ENCODE data around the gene PGS1.

Gene PGS1

GRCh38 chr17:78435330-78436005, 57.0 kb downstream of the PGS1 start:
- Histone ChIP-seq H3K27me3 (ENCODE audit: insufficient read depth, low read length) (peaks cover 8% of the 10 kb centered on the region), H3K4me3 (ENCODE audit: low read depth, low read length) (no peak overlapping the region), H3K36me3 (ENCODE audit: insufficient read depth, low read length) (no peaks in the 10 kb centered on the region), H2AFZ (ENCODE audit: low read length, unreplicated experiment) (no peak overlapping the region), H3K79me2 (ENCODE audit: control insufficient read depth, insufficient read depth, low read length, unreplicated experiment) (no peaks in the 10 kb centered on the region), H3K4me1 (ENCODE audit: control insufficient read depth, insufficient read depth, low read length, unreplicated experiment) (no peaks in the 10 kb centered on the region), H3K27ac (ENCODE audit: low read depth, low read length) (no peak overlapping the region)

GRCh38 chr17:78437508-78438169, 59.2 kb downstream of the PGS1 start:
- Histone ChIP-seq H3K27ac (ENCODE audit: low read depth, low read length) (no peak overlapping the region), H3K79me2 (ENCODE audit: control insufficient read depth, insufficient read depth, low read length, unreplicated experiment) (no peaks in the 10 kb centered on the region), H3K36me3 (ENCODE audit: insufficient read depth, low read length) (no peaks in the 10 kb centered on the region), H2AFZ (ENCODE audit: low read length, unreplicated experiment) (no peak overlapping the region), H3K4me3 (ENCODE audit: low read depth, low read length) (no peak overlapping the region), H3K4me1 (ENCODE audit: control insufficient read depth, insufficient read depth, low read length, unreplicated experiment) (no peaks in the 10 kb centered on the region), H3K27me3 (ENCODE audit: insufficient read depth, low read length) (peaks cover 8% of the 10 kb centered on the region)

- H3K4me3 ChIP-seq (ENCODE audit: low read depth, low read length): no peak overlapping the region
- no peaks in the 10 kb centered on the region for H3K4me1 ChIP-seq (ENCODE audit: control insufficient read depth, insufficient read depth, low read length, unreplicated experiment)
- H3K27me3 ChIP-seq (ENCODE audit: insufficient read depth, low read length): peaks cover 8% of the 10 kb centered on the region
- H3K36me3 ChIP-seq (ENCODE audit: insufficient read depth, low read length): no peaks in the 10 kb centered on the region
- H3K27ac ChIP-seq (ENCODE audit: low read depth, low read length): no peak overlapping the region
- H3K79me2 ChIP-seq (ENCODE audit: control insufficient read depth, insufficient read depth, low read length, unreplicated experiment): no peaks in the 10 kb centered on the region
- no peak overlapping the region for H2AFZ ChIP-seq (ENCODE audit: low read length, unreplicated experiment)
These were observed 59.8 kb downstream of the PGS1 start for GRCh38 chr17:78438271-78438691.

DNA sequence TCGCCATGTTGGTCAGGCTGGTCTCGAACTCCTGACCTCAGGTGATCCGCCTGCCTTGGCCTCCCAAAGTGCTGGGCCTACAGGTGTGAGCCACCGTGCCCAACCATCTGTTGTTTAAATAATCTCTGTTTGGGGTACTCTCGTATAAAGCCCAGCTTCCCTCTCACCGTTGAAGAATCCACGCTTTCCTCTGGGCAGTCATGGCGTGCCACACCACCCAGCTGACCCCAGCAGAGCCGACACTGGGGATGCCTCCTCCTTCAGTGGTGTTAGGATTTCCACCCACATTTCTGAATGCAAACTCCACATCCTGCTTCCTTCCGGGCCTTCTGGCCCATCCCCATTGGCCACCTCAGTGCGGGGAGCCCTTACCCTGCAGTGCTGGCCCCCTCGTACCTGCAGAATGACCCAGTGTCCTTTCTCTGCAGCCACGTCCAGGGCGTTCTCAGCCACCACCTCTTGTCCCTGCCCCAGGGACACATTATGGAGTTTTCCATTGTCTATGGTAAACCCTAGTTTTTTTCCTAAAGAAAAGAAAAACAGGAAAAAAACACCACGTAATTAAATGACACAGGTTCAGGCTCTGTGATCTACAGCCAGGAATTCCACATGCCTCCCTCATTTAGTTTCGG, 60.4 kb downstream of the PGS1 start:
- Histone ChIP-seq H3K4me3 (ENCODE audit: low read depth, low read length) (no peak overlapping the region), H3K79me2 (ENCODE audit: control insufficient read depth, insufficient read depth, low read length, unreplicated experiment) (no peaks in the 10 kb centered on the region), H2AFZ (ENCODE audit: low read length, unreplicated experiment) (no peak overlapping the region), H3K4me1 (ENCODE audit: control insufficient read depth, insufficient read depth, low read length, unreplicated experiment) (no peaks in the 10 kb centered on the region), H3K27me3 (ENCODE audit: insufficient read depth, low read length) (peaks cover 10% of the 10 kb centered on the region), H3K36me3 (ENCODE audit: insufficient read depth, low read length) (no peaks in the 10 kb centered on the region), H3K27ac (ENCODE audit: low read depth, low read length) (no peak overlapping the region)

DNA sequence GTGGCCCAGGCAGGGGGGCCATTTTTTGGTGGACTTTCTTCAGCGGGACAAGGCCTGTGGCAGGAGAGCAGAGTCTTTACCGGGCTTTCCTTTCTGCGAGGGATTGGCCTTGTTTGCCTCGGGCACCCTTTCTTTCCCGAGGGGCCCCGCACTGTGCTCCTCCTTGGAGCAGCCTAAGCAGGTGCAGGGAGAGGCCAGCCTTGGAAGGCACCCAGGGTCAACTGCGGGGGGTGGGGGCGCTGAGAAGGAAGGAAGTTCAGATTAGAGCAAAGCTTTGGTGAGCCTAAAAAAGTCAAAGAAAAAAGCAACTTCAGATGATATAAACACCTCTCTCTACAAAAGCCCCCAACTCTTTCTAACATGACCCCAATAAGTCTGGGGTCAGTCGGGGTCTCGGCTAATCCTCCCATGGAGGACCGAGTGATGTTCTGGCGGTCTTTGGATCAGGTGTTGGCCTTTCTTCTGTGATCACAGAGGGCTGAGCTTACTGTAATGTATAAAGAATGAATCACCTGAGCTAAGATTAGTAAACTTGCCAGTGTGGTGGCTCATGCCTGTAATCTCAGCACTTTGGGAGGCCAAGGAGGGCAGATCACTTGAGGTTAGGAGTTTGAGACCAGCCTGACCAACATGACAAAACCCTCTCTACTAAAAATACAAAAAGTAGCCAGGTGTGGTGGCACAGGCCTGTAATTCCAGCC, 63.0 kb downstream of the PGS1 start:
- no peak overlapping the region for H3K27ac ChIP-seq (ENCODE audit: low read depth, low read length)
- H3K4me3 ChIP-seq (ENCODE audit: low read depth, low read length): no peak overlapping the region
- no peaks in the 10 kb centered on the region for H3K79me2 ChIP-seq (ENCODE audit: control insufficient read depth, insufficient read depth, low read length, unreplicated experiment)
- H3K4me1 ChIP-seq (ENCODE audit: control insufficient read depth, insufficient read depth, low read length, unreplicated experiment): no peaks in the 10 kb centered on the region
- no peaks in the 10 kb centered on the region for H3K36me3 ChIP-seq (ENCODE audit: insufficient read depth, low read length)
- peaks cover 22% of the 10 kb centered on the region; the same call in 1 of the 2 replicates for H3K27me3 ChIP-seq (ENCODE audit: insufficient read depth, low read length)
- H2AFZ ChIP-seq (ENCODE audit: low read length, unreplicated experiment): no peak overlapping the region

DNA sequence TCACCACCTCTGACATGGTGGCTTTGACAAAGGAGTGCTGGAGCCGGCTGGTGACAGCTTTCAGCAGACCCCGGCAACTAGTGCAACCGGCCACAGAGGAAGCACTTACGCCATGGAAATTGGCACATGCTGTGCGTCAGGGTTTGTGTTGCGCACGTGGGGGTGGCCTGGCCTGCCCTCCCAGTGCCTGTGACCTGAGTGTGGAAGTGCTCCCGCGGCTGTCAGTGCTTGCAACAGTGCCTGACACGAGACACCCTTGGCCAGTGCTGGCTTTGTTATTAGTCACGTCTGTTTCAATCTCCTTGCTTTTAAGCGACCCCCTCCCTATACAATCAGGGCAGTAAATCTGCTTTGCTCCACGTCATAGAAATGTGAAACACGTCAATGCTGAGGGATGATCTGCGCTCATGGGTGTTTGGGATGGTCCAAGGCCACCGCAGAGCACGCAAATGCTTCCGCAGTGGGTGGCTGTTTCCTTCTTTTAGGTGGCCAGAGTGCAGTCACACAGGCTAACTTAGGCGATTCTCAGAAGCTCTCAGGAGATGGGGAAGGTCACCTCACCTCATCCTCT, 64.3 kb downstream of the PGS1 start:
- Histone ChIP-seq H3K79me2 (ENCODE audit: control insufficient read depth, insufficient read depth, low read length, unreplicated experiment) (no peaks in the 10 kb centered on the region), H3K4me3 (ENCODE audit: low read depth, low read length) (no peak overlapping the region), H2AFZ (ENCODE audit: low read length, unreplicated experiment) (no peak overlapping the region), H3K27me3 (ENCODE audit: insufficient read depth, low read length) (peaks cover 14% of the 10 kb centered on the region; the same call in 1 of the 2 replicates), H3K4me1 (ENCODE audit: control insufficient read depth, insufficient read depth, low read length, unreplicated experiment) (no peaks in the 10 kb centered on the region), H3K36me3 (ENCODE audit: insufficient read depth, low read length) (no peaks in the 10 kb centered on the region), H3K27ac (ENCODE audit: low read depth, low read length) (no peak overlapping the region)

DNA sequence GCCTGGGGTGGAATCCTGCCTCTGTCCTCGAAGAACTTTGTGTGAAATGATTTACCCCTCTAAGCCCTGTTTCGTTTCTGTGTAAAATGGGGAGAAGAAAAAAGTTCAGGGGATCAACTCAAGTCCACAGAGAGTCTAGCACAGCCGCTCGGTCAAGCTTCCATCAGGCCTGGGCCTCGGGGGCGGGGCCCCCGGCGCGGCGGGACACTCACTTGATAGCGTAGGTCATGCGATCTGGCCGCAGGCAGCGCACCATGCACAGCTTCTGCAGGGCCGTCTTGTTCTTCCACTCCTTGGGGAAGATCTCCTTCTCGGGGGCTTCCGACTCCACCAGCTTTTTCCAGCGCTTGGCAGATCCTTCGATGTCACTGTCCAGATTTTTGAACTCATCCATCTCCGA, 65.9 kb downstream of the PGS1 start:
- H3K27me3 ChIP-seq (ENCODE audit: insufficient read depth, low read length): peaks cover 14% of the 10 kb centered on the region; the same call in 1 of the 2 replicates
- H3K36me3 ChIP-seq (ENCODE audit: insufficient read depth, low read length): no peaks in the 10 kb centered on the region

GRCh38 chr17:78446833-78447232, 68.4 kb downstream of the PGS1 start:
- H3K27me3 ChIP-seq (ENCODE audit: insufficient read depth, low read length): peaks cover 14% of the 10 kb centered on the region; the same call in 1 of the 2 replicates
- no peak overlapping the region for H3K27ac ChIP-seq (ENCODE audit: low read depth, low read length)
- H2AFZ ChIP-seq (ENCODE audit: low read length, unreplicated experiment): no peak overlapping the region
- H3K79me2 ChIP-seq (ENCODE audit: control insufficient read depth, insufficient read depth, low read length, unreplicated experiment): no peaks in the 10 kb centered on the region
- H3K4me1 ChIP-seq (ENCODE audit: control insufficient read depth, insufficient read depth, low read length, unreplicated experiment): no peaks in the 10 kb centered on the region
- H3K4me3 ChIP-seq (ENCODE audit: low read depth, low read length): no peak overlapping the region
- H3K36me3 ChIP-seq (ENCODE audit: insufficient read depth, low read length): no peaks in the 10 kb centered on the region

More for the DNA sequence above, 65.9 kb downstream of the PGS1 start:
- no peak overlapping the region for H3K27ac ChIP-seq (ENCODE audit: low read depth, low read length)
- H2AFZ ChIP-seq (ENCODE audit: low read length, unreplicated experiment): no peak overlapping the region
- H3K4me3 ChIP-seq (ENCODE audit: low read depth, low read length): no peak overlapping the region
- H3K4me1 ChIP-seq (ENCODE audit: control insufficient read depth, insufficient read depth, low read length, unreplicated experiment): no peaks in the 10 kb centered on the region
- H3K79me2 ChIP-seq (ENCODE audit: control insufficient read depth, insufficient read depth, low read length, unreplicated experiment): no peaks in the 10 kb centered on the region

DNA sequence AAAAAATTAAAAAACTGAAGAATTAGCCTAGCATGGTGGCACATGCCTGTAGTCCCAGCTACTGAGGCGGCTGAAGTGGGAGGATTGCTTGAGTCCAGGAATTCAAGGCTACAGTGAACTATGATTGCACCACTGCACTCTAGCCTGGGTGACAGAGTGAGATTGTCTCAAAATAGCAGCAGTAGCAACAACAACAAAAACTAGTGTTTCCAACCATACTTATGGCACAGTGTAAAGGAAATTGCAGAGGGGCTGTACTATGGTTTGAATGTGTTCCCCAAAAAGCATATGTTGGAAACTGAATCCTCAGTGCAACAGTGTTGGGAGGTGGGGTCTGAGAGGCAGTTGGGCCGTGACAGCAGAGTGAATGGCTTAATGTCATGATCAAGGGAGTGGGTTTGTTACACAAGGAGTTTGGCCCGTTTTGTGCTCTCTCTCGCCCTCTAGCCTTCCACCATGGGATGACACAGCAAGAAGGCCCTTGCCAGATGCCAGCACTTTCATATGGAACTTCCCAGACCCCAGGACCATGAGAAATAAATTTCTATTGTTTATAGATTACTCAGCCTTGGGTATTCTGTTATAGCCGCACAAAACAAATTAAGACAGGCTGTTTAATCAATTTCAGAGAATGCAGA, 70.0 kb downstream of the PGS1 start:
- Histone ChIP-seq H3K27me3 (ENCODE audit: insufficient read depth, low read length) (peaks cover 14% of the 10 kb centered on the region; the same call in 1 of the 2 replicates), H3K79me2 (ENCODE audit: control insufficient read depth, insufficient read depth, low read length, unreplicated experiment) (no peaks in the 10 kb centered on the region), H3K27ac (ENCODE audit: low read depth, low read length) (no peak overlapping the region), H2AFZ (ENCODE audit: low read length, unreplicated experiment) (no peak overlapping the region), H3K36me3 (ENCODE audit: insufficient read depth, low read length) (no peaks in the 10 kb centered on the region), H3K4me1 (ENCODE audit: control insufficient read depth, insufficient read depth, low read length, unreplicated experiment) (no peaks in the 10 kb centered on the region), H3K4me3 (ENCODE audit: low read depth, low read length) (no peak overlapping the region)

Data from ACC112 (cell line).